Coronary artery (tissue), 2 donors: Measurements from ENCODE around the gene PRUNE2.

Source experiments
- DNase-seq: peaks from one replicate; pipeline ENCODE4 v3.0.0-alpha.2; 2017; ENCODE audit warnings: low spot score
- H3K27ac ChIP-seq, 2 donors: fragments of 200-600 bp; sonication (generic); one replicate each; pipeline ENCODE4 v1.5.1; 2016 to 2019
- H3K4me3 ChIP-seq: fragments of 200-600 bp; sonication (generic); 2 replicates; pipeline ENCODE4 v1.5.1; 2016; ENCODE audit warnings: mild to moderate bottlenecking, moderate library complexity
- CTCF ChIP-seq: fragments of 200-600 bp; sonication (generic); IDR thresholded peaks from one replicate; pipeline ENCODE4 v1.5.1; 2019; ENCODE audit warnings: antibody characterized with exemption

The PRUNE2 gene

GRCh38 chr9:76642701-76643209 lies 263.2 kb downstream of the PRUNE2 start:
- Histone ChIP-seq H3K27ac (peak overlapping the region in 1 of 2 donors; percentile 32), H3K4me3 (no peak overlapping the region)
- no peak for TF ChIP-seq CTCF
- no peak for DNase-seq

GRCh38 chr9:76642074-76642473 lies 263.8 kb downstream of the PRUNE2 start:
- no peak for TF ChIP-seq CTCF
- no peak overlapping the region for H3K27ac ChIP-seq
- no peak for DNase-seq
- no peak overlapping the region for H3K4me3 ChIP-seq

GRCh38 chr9:76638001-76638400 lies 267.9 kb downstream of the PRUNE2 start:
- Histone ChIP-seq H3K4me3 (no peak overlapping the region), H3K27ac (no peak overlapping the region)
- TF ChIP-seq CTCF = no peak
- no peak for DNase-seq

GRCh38 chr9:76637416-76637815 lies 268.5 kb downstream of the PRUNE2 start:
- TF ChIP-seq CTCF = no peak
- no peak for DNase-seq
- H3K27ac ChIP-seq = no peak overlapping the region
- H3K4me3 ChIP-seq = no peak overlapping the region

GRCh38 chr9:76634356-76635054 lies 271.4 kb downstream of the PRUNE2 start:
- no peak overlapping the region for H3K27ac ChIP-seq
- no peak for TF ChIP-seq CTCF
- DNase-seq = no peak
- no peak overlapping the region for H3K4me3 ChIP-seq

GRCh38 chr9:76630916-76631315 lies 275.0 kb downstream of the PRUNE2 start:
- no peak for TF ChIP-seq CTCF
- no peak overlapping the region for H3K27ac ChIP-seq
- no peak for DNase-seq
- H3K4me3 ChIP-seq = no peak overlapping the region
